GM12872 (cell line): ENCODE results near the gene SLC25A27.

ENCODE experiments used
- TF ChIP-seq, protein P1 (sequence below): IDR thresholded peaks from 3 replicates; pipeline ENCODE4 v1.5.1; 2011; ENCODE audit warnings: low read depth, mild to moderate bottlenecking, low read length, moderate library complexity; ENCODE audit not compliant: insufficient read depth

The SLC25A27 gene

DNA sequence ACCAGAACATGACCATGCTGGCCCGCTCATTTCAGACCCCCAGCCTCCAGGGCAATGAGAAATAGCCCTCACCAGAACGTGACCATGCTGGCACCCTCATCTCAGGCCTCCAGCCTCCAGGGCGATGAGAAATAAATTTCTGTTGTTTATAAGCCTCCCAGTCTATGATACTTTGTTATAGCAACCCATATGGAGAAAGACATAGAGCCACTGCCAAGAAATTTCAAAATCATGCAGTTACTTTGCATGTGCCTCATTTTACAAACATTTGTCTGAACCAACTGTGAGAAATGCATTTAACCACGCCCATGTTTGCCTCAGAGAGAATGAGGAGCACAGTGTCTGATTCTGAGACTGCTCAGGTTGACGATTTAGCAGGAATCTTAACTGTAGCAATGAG is 15.6 kb upstream of the SLC25A27 start:
- TF ChIP-seq, protein P1, sequence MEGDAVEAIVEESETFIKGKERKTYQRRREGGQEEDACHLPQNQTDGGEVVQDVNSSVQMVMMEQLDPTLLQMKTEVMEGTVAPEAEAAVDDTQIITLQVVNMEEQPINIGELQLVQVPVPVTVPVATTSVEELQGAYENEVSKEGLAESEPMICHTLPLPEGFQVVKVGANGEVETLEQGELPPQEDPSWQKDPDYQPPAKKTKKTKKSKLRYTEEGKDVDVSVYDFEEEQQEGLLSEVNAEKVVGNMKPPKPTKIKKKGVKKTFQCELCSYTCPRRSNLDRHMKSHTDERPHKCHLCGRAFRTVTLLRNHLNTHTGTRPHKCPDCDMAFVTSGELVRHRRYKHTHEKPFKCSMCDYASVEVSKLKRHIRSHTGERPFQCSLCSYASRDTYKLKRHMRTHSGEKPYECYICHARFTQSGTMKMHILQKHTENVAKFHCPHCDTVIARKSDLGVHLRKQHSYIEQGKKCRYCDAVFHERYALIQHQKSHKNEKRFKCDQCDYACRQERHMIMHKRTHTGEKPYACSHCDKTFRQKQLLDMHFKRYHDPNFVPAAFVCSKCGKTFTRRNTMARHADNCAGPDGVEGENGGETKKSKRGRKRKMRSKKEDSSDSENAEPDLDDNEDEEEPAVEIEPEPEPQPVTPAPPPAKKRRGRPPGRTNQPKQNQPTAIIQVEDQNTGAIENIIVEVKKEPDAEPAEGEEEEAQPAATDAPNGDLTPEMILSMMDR = no peak

DNA sequence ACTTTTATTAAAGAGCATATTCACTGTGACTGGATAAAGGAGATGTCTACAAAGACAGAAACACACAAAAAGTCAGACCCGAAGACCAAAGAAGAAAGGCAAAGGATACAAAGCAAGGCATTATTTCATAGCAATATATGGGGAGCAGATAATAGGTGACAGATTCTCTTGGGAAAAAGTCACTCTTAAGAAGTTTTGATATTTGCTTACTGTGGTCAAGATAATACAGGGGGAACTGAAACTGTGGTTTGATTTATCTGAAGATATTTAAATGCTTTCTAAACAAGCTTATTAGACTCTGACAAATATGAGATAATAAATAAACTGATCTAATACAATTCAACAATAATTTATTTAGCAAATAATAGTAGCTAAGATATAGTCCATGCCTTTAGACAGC is 14.8 kb upstream of the SLC25A27 start:
- TF ChIP-seq, protein P1 = no peak

DNA sequence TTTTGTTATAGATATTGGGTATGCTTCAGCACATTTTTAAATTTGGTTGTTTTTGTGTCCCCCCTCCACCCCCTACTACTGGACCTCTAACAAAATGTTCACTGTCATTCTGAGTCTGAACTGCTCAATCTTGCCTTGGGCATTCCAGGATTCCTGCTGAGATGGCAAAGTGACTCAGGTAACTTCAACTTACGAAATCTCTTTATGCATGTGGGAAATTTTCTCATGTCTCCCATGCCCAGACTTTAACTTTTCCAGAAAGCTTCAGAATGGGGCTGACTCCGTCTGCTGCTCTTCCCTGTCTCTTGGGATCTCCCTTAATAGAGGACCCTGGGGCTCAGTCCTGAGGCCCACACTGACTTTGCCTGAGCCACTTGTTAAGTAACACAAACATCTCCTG is 14.1 kb upstream of the SLC25A27 start:
- TF ChIP-seq, protein P1 = no peak

DNA sequence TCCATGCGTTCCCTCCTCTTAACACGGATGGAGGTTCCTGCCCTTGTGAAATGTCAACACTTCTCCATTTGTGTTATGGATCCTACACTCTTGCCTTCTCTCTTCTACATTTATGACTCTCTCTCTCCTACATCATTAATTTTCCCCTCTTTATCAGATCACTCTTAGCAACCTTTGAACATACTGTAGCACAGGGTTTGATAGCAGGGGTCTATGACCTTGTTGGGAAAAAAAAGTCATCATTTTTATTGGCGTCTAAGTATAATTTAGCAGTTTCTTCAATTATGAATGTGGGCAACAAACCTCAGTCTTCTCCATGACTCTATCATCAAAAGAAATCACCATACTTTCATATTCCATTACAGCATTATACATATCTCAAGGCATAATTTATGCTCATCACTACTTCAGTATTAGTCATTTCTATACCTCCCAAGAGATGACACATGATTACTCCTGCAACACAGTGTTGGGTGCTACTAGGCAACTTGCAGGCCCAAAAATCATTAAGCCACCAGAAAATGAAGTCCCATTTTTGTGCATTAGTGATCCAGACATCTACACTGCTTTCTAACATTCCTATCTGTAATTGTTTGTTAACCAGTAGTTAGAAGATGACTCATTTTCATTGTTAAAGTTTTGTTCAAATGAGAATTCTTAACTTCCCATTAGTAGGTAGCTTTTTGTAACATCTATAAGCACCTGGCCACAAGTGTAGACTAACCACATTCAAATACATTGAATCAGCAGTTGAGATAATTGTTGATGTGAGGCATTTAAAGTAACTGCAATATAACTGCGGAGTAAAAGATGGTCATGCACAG is 9.6 kb upstream of the SLC25A27 start:
- TF ChIP-seq, protein P1 = no peak

DNA sequence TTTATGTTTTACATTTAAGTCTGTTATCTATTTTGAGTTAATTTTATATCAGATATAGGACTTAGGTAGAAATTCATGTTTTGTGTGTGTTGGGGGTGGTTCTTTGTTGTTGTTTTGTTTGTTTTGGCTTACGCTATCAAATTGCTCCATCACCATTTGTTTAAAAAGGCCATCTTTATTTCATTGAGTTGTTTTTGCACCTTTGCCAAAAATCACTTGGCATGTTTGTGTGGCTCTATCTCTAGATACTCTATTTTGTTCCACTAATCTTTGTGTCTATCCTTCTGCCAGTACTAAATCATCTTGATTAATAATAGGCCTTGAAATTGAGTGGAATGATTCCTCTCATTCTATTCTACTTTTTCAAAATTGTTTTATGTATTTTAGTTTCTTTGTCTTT is 7.5 kb upstream of the SLC25A27 start:
- TF ChIP-seq, protein P1 = no peak

DNA sequence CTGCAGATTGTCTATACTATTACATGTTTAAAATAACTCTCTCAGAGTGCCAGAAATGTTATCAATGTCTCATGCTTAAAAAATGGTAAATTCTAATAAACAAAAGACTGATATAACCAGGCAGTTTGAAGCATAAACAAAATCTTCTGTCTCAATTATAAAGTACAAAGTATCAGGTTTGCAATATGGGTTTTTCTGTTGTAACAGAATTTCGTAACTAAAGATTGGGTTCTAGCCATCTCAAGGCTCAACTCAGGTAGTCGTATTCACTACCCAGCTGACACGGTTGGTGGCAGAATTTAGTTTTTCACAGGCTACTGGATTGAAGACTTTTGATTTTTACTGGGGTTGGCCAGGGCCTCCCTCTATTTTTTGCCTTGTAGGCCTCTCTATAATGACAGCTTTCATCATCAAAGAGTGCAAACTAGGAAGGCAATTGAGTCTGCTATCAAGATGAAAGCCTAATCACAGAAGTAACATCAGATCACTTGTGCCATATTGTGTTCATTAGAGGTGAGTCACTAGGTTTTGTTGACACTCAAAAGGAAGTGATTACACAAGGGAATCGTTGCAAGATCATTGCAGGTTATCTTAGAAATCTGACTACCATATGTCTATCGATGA is 3.8 kb upstream of the SLC25A27 start:
- TF ChIP-seq, protein P1 = no peak

DNA sequence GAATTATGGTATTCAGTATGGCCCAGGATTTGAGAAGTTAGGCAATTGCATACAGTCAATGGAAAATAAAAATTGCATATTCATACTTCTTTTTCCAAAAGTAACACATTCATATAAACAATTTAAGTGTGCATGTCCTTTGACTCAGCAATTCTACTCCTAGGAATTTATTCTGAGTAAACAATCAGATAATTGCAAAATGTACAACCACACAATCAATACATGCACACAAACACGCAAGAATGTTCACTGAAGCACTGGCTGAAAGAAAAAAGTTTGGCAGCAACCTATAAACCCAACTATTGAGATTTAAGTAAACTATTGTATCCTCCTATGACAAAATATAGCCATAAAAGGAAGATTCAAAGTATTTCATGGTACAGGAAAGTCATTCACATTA is 1.8 kb upstream of the SLC25A27 start:
- TF ChIP-seq, protein P1 = no peak
